Large intestine (tissue), 12 donors: ENCODE results near the gene MYO1F. TPM values are rescaled to one million over a fixed set of nuclear protein-coding genes. Genes with fewer than 3 reads are reported as not detected.
"Not testable (repeated sequence)": the region's sequence is repeated elsewhere in the genome, so short reads cannot be mapped to it uniquely, and the experiment has no call there.

Experiments
- DNase-seq, 2 donors: peaks; one replicate each; pipeline versions ENCODE4 v3.0.0 to v3.0.0-alpha.2; 2013
- H3K27ac ChIP-seq: one replicate; pipeline ENCODE4 v1.5.1; 2013; ENCODE audit warnings: low read length
- H3K27me3 ChIP-seq: 2 replicates; pipeline ENCODE4 v1.6.1; 2013; ENCODE audit warnings: low read length; ENCODE audit not compliant: control insufficient read depth, insufficient read depth
- H3K36me3 ChIP-seq: 2 replicates; pipeline ENCODE4 v1.6.1; 2013; ENCODE audit warnings: low read length; ENCODE audit not compliant: control insufficient read depth, insufficient read depth
- H3K4me1 ChIP-seq: one replicate; pipeline ENCODE4 v1.6.1; 2013; ENCODE audit warnings: low read length; ENCODE audit not compliant: control insufficient read depth, insufficient read depth
- H3K4me3 ChIP-seq: one replicate; pipeline ENCODE4 v1.5.1; 2013; ENCODE audit warnings: low read length
- H3K9me3 ChIP-seq: one replicate; pipeline ENCODE4 v1.6.1; 2013; ENCODE audit warnings: mild to moderate bottlenecking, low read depth, low read length, moderate library complexity; ENCODE audit not compliant: control insufficient read depth
- WGBS: methylation state at CpG from one replicate; pipeline ENCODE4 v1.1.5; 2013; ENCODE audit warnings: low lambda C conversion rate; ENCODE audit not compliant: insufficient coverage; 5-methylcytosine and 5-hydroxymethylcytosine counted together
- long read RNA-seq, 11 donors: transcript quantifications; one replicate each; lab custom pipeline, GENCODE V29; 2026
- polyA plus RNA-seq: library from polyadenylated mRNA; unstranded; fragments of 120-200 nt; gene quantifications from one replicate; pipeline ENCODE4 v1.2.1, GENCODE V29; 2013

Gene MYO1F
- 13.9 TPM for polyA plus RNA-seq
- long read RNA-seq, donor 1: 0 reads
- long read RNA-seq, donor 2, full-length matches to known transcripts: 1 of 1 reads
- long read RNA-seq, donor 2, partial matches to known transcripts: 0 of 1 reads
- long read RNA-seq, donor 2, other reads (novel, unspliced or antisense): 0 of 1 reads
- long read RNA-seq, donor 3: 0 reads
- long read RNA-seq, donor 4: 0 reads
- long read RNA-seq, donor 5: 0 reads
- long read RNA-seq, donor 6, full-length matches to known transcripts: 2 of 2 reads
- long read RNA-seq, donor 6, partial matches to known transcripts: 0 of 2 reads
- long read RNA-seq, donor 6, other reads (novel, unspliced or antisense): 0 of 2 reads
- long read RNA-seq, donor 7, partial matches to known transcripts: 0 of 1 reads
- long read RNA-seq, donor 7, other reads (novel, unspliced or antisense): 0 of 1 reads
- long read RNA-seq, donor 8: 0 reads
- long read RNA-seq, donor 9, partial matches to known transcripts: 0 of 2 reads
- long read RNA-seq, donor 9, other reads (novel, unspliced or antisense): 0 of 2 reads
- long read RNA-seq, donor 10, partial matches to known transcripts: 0 of 1 reads
- long read RNA-seq, donor 10, other reads (novel, unspliced or antisense): 0 of 1 reads
- long read RNA-seq, donor 11, partial matches to known transcripts: 0 of 2 reads
- long read RNA-seq, donor 11, other reads (novel, unspliced or antisense): 0 of 2 reads

DNA sequence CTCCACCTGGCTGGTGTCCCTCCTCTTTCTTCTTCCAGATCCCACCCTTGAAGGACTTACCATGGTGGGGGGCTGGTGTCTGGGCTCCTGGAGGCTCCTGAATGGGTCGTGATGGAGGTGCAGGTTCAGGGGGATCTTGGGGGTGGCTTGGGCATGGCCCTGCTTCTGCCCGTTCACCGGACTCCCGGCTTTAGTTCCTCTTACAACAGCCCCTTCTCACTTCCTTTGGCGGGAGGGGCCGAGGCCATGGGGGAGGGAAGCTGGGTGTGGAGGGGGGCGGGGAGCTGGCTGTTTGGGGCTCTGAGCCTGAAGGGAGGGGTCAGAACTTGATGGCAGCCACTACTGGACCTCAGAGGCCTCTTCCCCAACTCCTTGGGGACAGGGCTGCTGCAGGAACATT is at the start of gene MYO1F:
TSS of gene MYO1F (minus strand) at position 196 of the 400 bp plus-strand sequence. CDS start at position 63, 133 bp downstream.
- H3K4me3 ChIP-seq: peak within 1 kb of the TSS; percentile 26
- no peak within 1 kb of the TSS for H3K27ac ChIP-seq
- H3K36me3 ChIP-seq: no peaks in the 10 kb centered on the region
- peaks cover 3% of the 10 kb centered on the region for H3K4me1 ChIP-seq
- WGBS: no CpG with 5 or more reads among the region's 7 CpGs
- DNase-seq: no peak
- no peaks in the 10 kb centered on the region for H3K9me3 ChIP-seq
- H3K27me3 ChIP-seq: peaks cover 12% of the 10 kb centered on the region

DNA sequence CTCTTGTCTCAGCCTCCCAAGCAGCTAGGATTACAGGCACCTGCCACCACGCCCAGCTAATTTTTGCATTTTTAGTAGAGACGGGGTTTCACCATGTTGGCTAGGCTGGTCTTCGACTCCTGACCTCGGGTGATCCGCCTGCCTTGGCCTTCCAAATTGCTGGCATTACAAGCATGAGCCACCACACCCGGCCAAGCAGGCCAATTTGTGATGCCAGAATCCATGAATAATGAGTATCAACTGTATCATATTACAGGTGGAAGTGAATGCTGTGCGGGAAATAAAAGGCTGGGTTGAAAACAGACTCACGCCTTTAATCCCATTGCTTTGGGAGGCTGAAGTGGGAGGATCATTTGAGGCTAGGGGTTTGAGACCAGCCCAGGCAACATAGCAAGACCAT is 49.6 kb upstream of the MYO1F start:
- H3K9me3 ChIP-seq: no peaks in the 10 kb centered on the region
- DNase-seq: no peak
- no peaks in the 10 kb centered on the region for H3K4me1 ChIP-seq
- no peaks in the 10 kb centered on the region for H3K36me3 ChIP-seq
- no CpG with 5 or more reads among the region's 8 CpGs for WGBS
- H3K27me3 ChIP-seq: no peaks in the 10 kb centered on the region
- no peak overlapping the region for H3K4me3 ChIP-seq
- H3K27ac ChIP-seq: no peak overlapping the region

DNA sequence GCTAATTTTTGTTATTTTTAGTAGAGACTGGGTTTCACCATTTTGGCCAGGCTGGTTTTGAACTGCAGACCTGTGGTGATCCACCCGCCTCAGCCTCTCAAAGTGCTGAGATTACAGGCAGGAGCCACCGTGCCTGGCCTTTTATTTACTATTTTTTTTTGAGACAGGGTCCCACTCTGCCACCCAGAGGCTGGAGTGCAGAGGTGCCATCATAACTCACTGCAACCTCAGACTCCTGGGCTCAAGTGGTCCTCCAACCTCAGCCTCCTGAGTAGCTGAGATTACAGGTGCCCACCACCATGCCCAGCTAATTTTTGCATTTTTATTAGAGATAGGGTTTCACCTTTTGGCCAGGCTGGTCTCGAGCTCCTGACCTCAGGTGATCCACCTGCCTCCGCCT is 45.6 kb upstream of the MYO1F start:
- no CpG with 5 or more reads among the region's 4 CpGs for WGBS
- not testable (repeated sequence) for H3K36me3 ChIP-seq, H3K4me1 ChIP-seq, H3K4me3 ChIP-seq, H3K27ac ChIP-seq, H3K27me3 ChIP-seq, H3K9me3 ChIP-seq, DNase-seq

DNA sequence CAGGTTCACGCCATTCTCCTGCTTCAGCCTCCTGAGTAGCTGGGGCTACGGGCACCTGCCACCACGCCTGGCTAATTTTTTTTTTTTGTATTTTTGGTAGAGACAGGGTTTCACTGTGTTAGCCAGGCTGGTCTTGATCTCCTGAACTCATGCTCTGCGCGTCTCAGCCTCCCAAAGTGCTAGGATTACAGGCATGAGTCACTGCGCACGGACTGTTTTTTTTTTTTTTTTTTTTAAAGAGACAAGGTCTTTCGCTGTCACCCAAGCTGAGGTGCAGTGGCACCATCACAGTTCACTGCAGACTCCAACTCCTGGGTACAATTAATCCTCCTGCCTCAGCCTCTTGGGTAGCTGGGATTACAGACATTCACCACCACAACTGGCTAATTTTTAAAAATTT is 41.5 kb upstream of the MYO1F start:
- DNase-seq: no peak
- H3K9me3 ChIP-seq: no peaks in the 10 kb centered on the region
- H3K27me3 ChIP-seq: peaks cover 2% of the 10 kb centered on the region
- no peaks in the 10 kb centered on the region for H3K4me1 ChIP-seq
- H3K4me3 ChIP-seq: no peak overlapping the region
- 50% methylated on average over 2 of the region's 8 CpGs for WGBS
- no peaks in the 10 kb centered on the region for H3K36me3 ChIP-seq
- no peak overlapping the region for H3K27ac ChIP-seq

DNA sequence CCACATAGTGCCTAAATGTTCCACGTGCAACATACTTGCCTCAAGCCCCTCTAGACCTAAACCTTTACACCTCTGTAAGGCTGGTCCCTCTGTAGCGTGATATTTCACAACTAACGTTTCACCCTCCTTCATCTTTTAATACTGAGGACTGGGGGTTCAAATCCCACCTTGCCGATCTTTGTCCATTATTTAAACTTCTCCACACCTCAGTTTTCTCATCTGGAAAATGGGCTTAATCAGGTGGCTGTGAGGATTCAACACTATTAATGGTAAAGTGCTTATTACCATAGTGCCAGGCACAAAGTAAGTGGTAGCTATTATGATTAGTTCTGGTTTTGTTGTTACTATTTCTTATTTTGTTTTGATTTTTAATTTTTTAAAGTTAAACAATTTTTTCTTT is 40.7 kb upstream of the MYO1F start:
- DNase-seq: no peak
- no peaks in the 10 kb centered on the region for H3K36me3 ChIP-seq
- no peak overlapping the region for H3K27ac ChIP-seq
- WGBS: no CpG with 5 or more reads among the region's 4 CpGs
- H3K4me1 ChIP-seq: no peaks in the 10 kb centered on the region
- H3K9me3 ChIP-seq: no peaks in the 10 kb centered on the region
- peaks cover 2% of the 10 kb centered on the region for H3K27me3 ChIP-seq
- no peak overlapping the region for H3K4me3 ChIP-seq

DNA sequence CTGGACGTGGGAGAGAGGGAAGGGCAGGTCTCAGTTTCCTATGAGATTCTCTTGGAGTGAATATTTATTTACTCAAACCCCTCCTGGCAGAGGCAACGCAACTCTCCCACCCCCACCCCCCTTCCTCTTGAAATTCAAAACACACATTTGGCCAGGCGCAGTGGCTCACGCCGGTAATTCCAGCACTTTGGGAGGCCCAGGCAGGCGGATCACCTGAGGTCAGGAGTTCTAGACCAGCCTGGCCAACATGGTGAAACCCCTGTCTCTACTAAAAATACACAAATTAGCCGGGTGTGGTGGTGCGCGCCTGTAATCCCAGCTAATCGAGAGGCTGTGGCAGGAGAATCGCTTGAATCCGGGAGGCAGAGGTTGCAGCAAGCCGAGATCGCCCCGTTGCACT is 40.1 kb upstream of the MYO1F start:
- H3K27me3 ChIP-seq, H3K4me3 ChIP-seq, H3K27ac ChIP-seq, H3K36me3 ChIP-seq, DNase-seq, H3K4me1 ChIP-seq, H3K9me3 ChIP-seq: not testable (repeated sequence)
- no CpG with 5 or more reads among the region's 15 CpGs for WGBS

DNA sequence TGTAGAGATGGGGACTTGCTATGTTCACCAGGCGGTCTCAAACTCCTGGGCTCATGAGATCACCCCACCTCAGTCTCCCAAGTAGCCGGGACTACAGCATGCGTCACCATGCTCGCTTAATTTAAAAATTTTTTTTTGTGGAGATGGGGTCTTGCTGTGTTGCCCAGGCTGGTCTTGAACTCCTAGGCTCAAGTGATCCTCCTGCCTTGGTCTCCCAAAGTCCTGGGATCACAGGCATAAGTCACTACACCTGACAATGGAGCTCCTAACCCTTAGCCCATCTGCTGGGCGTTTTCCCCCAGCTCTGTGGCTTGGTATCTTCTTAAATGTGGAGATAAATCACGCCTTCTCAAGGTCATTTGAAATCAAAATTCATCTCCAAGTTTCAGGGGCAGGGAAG is 39.6 kb upstream of the MYO1F start:
- no peak overlapping the region for H3K27ac ChIP-seq
- no peaks in the 10 kb centered on the region for H3K9me3 ChIP-seq
- no peak for DNase-seq
- no peaks in the 10 kb centered on the region for H3K4me1 ChIP-seq
- H3K36me3 ChIP-seq: no peaks in the 10 kb centered on the region
- H3K27me3 ChIP-seq: peaks cover 2% of the 10 kb centered on the region
- no peak overlapping the region for H3K4me3 ChIP-seq
- no CpG with 5 or more reads among the region's 6 CpGs for WGBS

DNA sequence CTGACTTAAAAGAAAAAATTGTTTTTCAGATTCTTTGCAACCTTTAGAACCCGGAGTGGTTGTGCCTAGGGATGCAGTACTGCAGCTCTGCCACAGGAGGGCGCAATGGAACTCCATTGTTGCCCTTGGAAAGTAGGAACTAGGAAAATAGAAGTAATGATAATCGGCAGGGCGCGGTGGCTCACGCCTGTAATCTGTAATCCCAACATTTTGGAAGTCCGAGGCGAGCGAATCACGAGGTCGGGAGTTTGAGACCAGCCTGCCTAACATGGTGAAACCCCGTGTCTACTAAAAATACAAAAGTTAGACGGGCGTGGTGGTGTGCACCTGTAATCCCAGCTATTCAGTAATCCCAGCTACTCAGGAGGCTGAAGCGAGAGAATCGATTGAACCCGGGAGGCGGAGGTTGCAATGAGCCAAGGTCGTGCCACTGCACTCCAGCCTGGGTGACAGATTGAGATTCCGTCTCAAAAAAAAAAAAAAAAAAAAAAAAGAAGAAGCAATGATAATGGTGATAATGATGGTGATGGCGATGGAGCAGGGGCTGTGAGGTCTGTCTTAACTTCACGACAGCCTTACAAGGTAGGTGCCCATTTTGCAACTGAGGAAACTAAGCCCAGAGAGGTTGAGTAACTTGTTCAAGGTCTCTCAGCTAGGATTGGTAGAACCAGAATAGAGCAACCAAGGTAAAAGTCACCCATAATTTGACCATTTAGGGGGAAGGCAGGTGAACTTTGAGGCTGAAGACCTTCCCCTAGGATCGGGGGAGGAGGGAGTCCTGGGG is 38.8 kb upstream of the MYO1F start:
- peaks cover 2% of the 10 kb centered on the region for H3K27me3 ChIP-seq
- no peak for DNase-seq
- no peaks in the 10 kb centered on the region for H3K4me1 ChIP-seq
- H3K4me3 ChIP-seq: no peak overlapping the region
- H3K27ac ChIP-seq: no peak overlapping the region
- no peaks in the 10 kb centered on the region for H3K36me3 ChIP-seq
- no peaks in the 10 kb centered on the region for H3K9me3 ChIP-seq
- no CpG with 5 or more reads among the region's 23 CpGs for WGBS

DNA sequence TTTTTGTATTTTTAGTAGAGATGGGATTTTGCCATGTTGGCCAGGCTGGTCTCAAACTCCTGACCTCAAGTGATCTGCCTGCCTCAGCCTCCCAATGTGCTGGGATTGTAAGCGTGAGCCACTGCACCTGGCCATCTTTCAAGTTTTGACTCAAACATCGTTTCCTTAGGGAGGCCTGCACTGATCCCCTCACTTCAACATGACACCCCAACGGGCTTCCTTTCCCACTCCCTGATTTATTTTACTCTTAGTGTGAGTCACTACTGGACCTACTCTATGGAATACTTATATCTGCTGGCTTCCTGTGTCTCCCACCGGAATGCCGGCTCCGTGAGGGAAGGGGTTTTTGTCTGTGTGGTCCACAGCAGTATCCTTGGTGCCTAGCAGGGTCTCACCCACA is 37.8 kb upstream of the MYO1F start:
- Histone ChIP-seq H3K27me3 (peaks cover 6% of the 10 kb centered on the region), H3K9me3 (no peaks in the 10 kb centered on the region), H3K27ac (no peak overlapping the region), H3K36me3 (no peaks in the 10 kb centered on the region), H3K4me1 (no peaks in the 10 kb centered on the region), H3K4me3 (no peak overlapping the region)
- no peak for DNase-seq
- no CpG with 5 or more reads among the region's 6 CpGs for WGBS

DNA sequence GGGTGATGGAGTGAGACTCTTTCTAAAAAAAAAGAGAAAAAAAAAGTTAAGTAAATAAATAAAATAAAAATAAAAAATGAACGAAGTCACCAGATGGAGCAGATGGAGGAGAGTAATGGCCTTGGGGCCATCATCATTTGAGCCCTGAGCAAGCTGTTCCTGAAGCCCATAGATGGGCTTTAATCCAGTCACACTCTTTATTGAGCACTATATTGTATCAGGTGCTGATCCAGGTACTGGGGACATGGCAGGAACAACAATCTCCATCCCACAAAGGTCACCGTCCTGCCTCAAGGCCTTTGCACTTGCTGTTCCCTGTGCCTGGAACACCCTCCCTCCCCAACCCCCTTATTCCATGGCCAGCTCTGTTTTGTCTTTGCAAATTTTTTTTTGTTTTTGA is 37.2 kb upstream of the MYO1F start:
- peaks cover 12% of the 10 kb centered on the region for H3K27me3 ChIP-seq
- no peaks in the 10 kb centered on the region for H3K36me3 ChIP-seq
- no peaks in the 10 kb centered on the region for H3K4me1 ChIP-seq
- no peak for DNase-seq
- no peak overlapping the region for H3K27ac ChIP-seq
- WGBS: 100% methylated on average over 1 of the region's 2 CpGs
- H3K9me3 ChIP-seq: no peaks in the 10 kb centered on the region
- no peak overlapping the region for H3K4me3 ChIP-seq
